ENCODE results near the gene TARS3.
"Not testable (repeated sequence)": the region's sequence is repeated elsewhere in the genome, so short reads cannot be mapped to it uniquely, and the experiment has no call there.

TARS3 gene

GRCh38 chr15:101654171-101654570 lies 70.1 kb downstream of the TARS3 start:
- no peak for DNase-seq (ENCODE audit: low read depth)

GRCh38 chr15:101652786-101653430 lies 71.4 kb downstream of the TARS3 start:
- DNase-seq (ENCODE audit: low read depth), result no peak

- peak; percentile 84 for DNase-seq (ENCODE audit: low read depth)
Observed at GRCh38 chr15:101652098-101652785, 72.0 kb downstream of the TARS3 start, which contains the start of gene TM2D3. Gene TM2D3 (minus strand): TSS chr15:101652381. CDS start chr15:101652361, 20 bp downstream.

- no peak for DNase-seq (ENCODE audit: low read depth)
Observed at GRCh38 chr15:101651554-101652097, 72.6 kb downstream of the TARS3 start.

- DNase-seq (ENCODE audit: low read depth), result no peak
Observed at GRCh38 chr15:101650145-101650544, 74.1 kb downstream of the TARS3 start.

- DNase-seq (ENCODE audit: low read depth), result no peak
Observed at GRCh38 chr15:101648356-101648755, 75.9 kb downstream of the TARS3 start.

GRCh38 chr15:101647251-101647650 lies 77.0 kb downstream of the TARS3 start:
- no peak for DNase-seq (ENCODE audit: low read depth)

- no peak for DNase-seq (ENCODE audit: low read depth)
Observed at GRCh38 chr15:101646672-101647071, 77.6 kb downstream of the TARS3 start.

- DNase-seq (ENCODE audit: low read depth), result no peak
Observed at GRCh38 chr15:101642361-101642760, 81.9 kb downstream of the TARS3 start.

GRCh38 chr15:101641894-101642293 lies 82.4 kb downstream of the TARS3 start:
- DNase-seq (ENCODE audit: low read depth), result no peak

GRCh38 chr15:101641129-101641764 lies 83.0 kb downstream of the TARS3 start:
- peak; percentile 64 for DNase-seq (ENCODE audit: low read depth)

- no peak for DNase-seq (ENCODE audit: low read depth)
Observed at GRCh38 chr15:101639667-101640066, 84.6 kb downstream of the TARS3 start.

GRCh38 chr15:101637919-101638318 lies 86.4 kb downstream of the TARS3 start:
- DNase-seq (ENCODE audit: low read depth), result no peak

GRCh38 chr15:101637516-101637915 lies 86.8 kb downstream of the TARS3 start:
- no peak for DNase-seq (ENCODE audit: low read depth)

- DNase-seq (ENCODE audit: low read depth), result no peak
Observed at GRCh38 chr15:101637038-101637437, 87.2 kb downstream of the TARS3 start.

- DNase-seq (ENCODE audit: low read depth), result no peak
Observed at GRCh38 chr15:101635944-101636727, 88.1 kb downstream of the TARS3 start.

GRCh38 chr15:101633356-101633755 lies 90.9 kb downstream of the TARS3 start:
- no peak for DNase-seq (ENCODE audit: low read depth)

GRCh38 chr15:101626729-101627128 lies 97.5 kb downstream of the TARS3 start:
- not testable (repeated sequence) for DNase-seq (ENCODE audit: low read depth)

- no peak for DNase-seq (ENCODE audit: low read depth)
Observed at GRCh38 chr15:101625980-101626379, 98.3 kb downstream of the TARS3 start.

GRCh38 chr15:101625184-101625583 lies 99.1 kb downstream of the TARS3 start:
- no peak for DNase-seq (ENCODE audit: low read depth)

GRCh38 chr15:101623367-101624304 lies 100.6 kb downstream of the TARS3 start:
- DNase-seq (ENCODE audit: low read depth), result no peak
